Panc1 (cell line): ENCODE measurements around the gene CKB. TPM values are rescaled to one million over a fixed set of nuclear protein-coding genes. Genes with fewer than 3 reads are reported as not detected.

Source experiments
- ATAC-seq: fragments of 200-7000 bp; cut with Tn5 transposase; 2 replicates; pipeline ENCODE4 v1.9.1; 2020; ENCODE audit warnings: mild to moderate bottlenecking, moderate library complexity
- BruUV-seq: library from RNA; stranded (reverse); fragments of 400-500 nt; replicated peaks from 2 replicates; lab custom pipeline; 2021; lab: Mats Ljungman, UMichigan
- CTCF ChIA-PET: fragments of 300-600 bp; sonication (Branson Sonifier 250); formaldehyde crosslinking; loops from one replicate; lab custom pipeline; 2022; ENCODE audit warnings: antibody characterized with exemption; lab: Charles Lee
- POLR2A ChIA-PET: fragments of 300-600 bp; sonication (Branson Sonifier 250); formaldehyde crosslinking; loops from one replicate; lab custom pipeline; 2022; ENCODE audit warnings: antibody characterized with exemption; lab: Charles Lee
- DNase-seq: peaks from one replicate; pipeline ENCODE4 v3.0.0-alpha.2; 2010; ENCODE audit warnings: low read depth, low spot score
- H3K27ac ChIP-seq: 2 replicates; pipeline ENCODE4 v1.5.1; 2011; ENCODE audit warnings: mild to moderate bottlenecking, low read length, inconsistent platforms
- H3K27me3 ChIP-seq: fragments of 200-500 bp; sonication (Bioruptor generic); 2 replicates; pipeline ENCODE4 v1.6.0; 2014; ENCODE audit warnings: low read length, inconsistent platforms; ENCODE audit not compliant: control insufficient read depth, insufficient read depth
- H3K36me3 ChIP-seq: fragments of 200-500 bp; sonication (Bioruptor generic); 2 replicates; pipeline ENCODE4 v1.5.1; 2014; ENCODE audit warnings: inconsistent platforms, mild to moderate bottlenecking, low read length, moderate library complexity; ENCODE audit not compliant: control insufficient read depth, insufficient read depth
- H3K4me1 ChIP-seq: 2 replicates; pipeline ENCODE4 v1.5.1; 2011; ENCODE audit warnings: inconsistent platforms, mild to moderate bottlenecking, low read length, moderate library complexity; ENCODE audit not compliant: control insufficient read depth, insufficient read depth
- H3K4me3 ChIP-seq, 2 experiments: 2 replicates each; pipeline ENCODE4 v1.5.1; 2011 to 2012; ENCODE audit warnings: low read depth in 2 of 2, low read length in 2 of 2, mild to moderate bottlenecking in 2 of 2, inconsistent platforms in 1 of 2, moderate library complexity in 1 of 2
- H3K9me3 ChIP-seq: fragments of 200-500 bp; sonication (Bioruptor generic); 2 replicates; pipeline ENCODE4 v1.5.1; 2014; ENCODE audit warnings: low read depth, mild to moderate bottlenecking, inconsistent platforms, low read length, moderate library complexity; ENCODE audit not compliant: control insufficient read depth, insufficient read depth
- POLR2AphosphoS5 ChIP-seq: IDR thresholded peaks from 2 replicates; pipeline ENCODE4 v1.6.1; 2012; ENCODE audit warnings: mild to moderate bottlenecking, low read depth, low read length, moderate library complexity
- REST ChIP-seq, 2 experiments: IDR thresholded peaks; 2 replicates each; pipeline ENCODE4 v1.6.1; 2011 to 2012; ENCODE audit warnings: low read depth in 2 of 2, control low read depth in 1 of 2, low read length in 1 of 2, mild to moderate bottlenecking in 1 of 2, moderate library complexity in 1 of 2; ENCODE audit not compliant: insufficient read depth in 1 of 2
- SIN3A ChIP-seq: IDR thresholded peaks from 2 replicates; pipeline ENCODE4 v1.6.1; 2012; ENCODE audit warnings: low read depth, mild to moderate bottlenecking, low read length, moderate library complexity, borderline replicate concordance; ENCODE audit not compliant: insufficient read depth
- TCF7L2 ChIP-seq: IDR thresholded peaks from 2 replicates; pipeline ENCODE4 v1.6.1; 2011; ENCODE audit warnings: mild to moderate bottlenecking, low read depth, low read length, inconsistent platforms
- in situ Hi-C: cut with HindIII; loops from 2 replicates; pipeline ENCODE4 v1.10.0; 2016; ENCODE audit warnings: low sequenced_read_pairs, low pct_unique_long_range_greater_than_20kb
- intact Hi-C: fragments of 100-400 bp; cut with micrococcal nuclease; formaldehyde crosslinking; loops from one replicate; pipeline ENCODE4 v1.10.0; 2022; ENCODE audit not compliant: unreplicated experiment
- total RNA-seq: library from RNA; stranded (reverse); gene quantifications from one replicate; pipeline ENCODE4 v1.2.1, GENCODE V29; 2021; ENCODE audit not compliant: unreplicated experiment
- TF ChIP-seq, protein P1 (sequence below): fragments of 450-650 bp; IDR thresholded peaks from 2 replicates; pipeline ENCODE4 v1.5.1; 2017; ENCODE audit warnings: mild to moderate bottlenecking

CKB gene
- total RNA-seq, 1 experiment from 2014 or later: 436 TPM

DNA sequence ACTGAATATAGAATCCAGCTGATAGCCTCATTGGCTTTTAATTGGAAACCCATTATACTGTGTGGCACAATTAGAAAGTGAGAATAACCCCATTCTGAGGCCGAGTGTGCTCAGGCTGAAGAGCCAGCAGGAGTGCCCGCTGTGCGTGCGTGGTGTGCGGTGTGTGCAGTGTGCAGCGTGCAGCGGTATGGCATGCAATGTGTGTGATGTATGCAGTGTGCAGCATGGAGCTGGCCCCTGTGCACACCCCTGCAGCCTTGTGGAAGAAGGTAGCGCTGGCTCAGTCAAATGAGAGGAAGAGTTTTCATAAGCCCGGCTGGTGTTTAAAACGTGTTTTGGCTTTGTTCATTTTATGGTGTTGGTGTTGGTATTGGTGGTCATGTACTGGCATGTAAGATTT, 22.9 kb downstream of the CKB start:
- ChIA-PET POLR2A (no interaction called here), CTCF (interaction anchor here (0.6 kb wide), 1 partner anchor 107 kb away, joined by 5 read pairs; no protein-coding TSS in a partner anchor)
- H3K9me3 ChIP-seq: no peaks in the 10 kb centered on the region
- intact Hi-C loops (no loop called here), in situ Hi-C loops (no loop called here)
- TF ChIP-seq SIN3A: no peak
- TF ChIP-seq TCF7L2: no peak
- TF ChIP-seq REST (IDR thresholded peaks at IDR 0.05; ENCODE audit: insufficient read depth in 1 of 2, low read depth in 2 of 2, low read length in 1 of 2): no peak
- TF ChIP-seq, protein P1, sequence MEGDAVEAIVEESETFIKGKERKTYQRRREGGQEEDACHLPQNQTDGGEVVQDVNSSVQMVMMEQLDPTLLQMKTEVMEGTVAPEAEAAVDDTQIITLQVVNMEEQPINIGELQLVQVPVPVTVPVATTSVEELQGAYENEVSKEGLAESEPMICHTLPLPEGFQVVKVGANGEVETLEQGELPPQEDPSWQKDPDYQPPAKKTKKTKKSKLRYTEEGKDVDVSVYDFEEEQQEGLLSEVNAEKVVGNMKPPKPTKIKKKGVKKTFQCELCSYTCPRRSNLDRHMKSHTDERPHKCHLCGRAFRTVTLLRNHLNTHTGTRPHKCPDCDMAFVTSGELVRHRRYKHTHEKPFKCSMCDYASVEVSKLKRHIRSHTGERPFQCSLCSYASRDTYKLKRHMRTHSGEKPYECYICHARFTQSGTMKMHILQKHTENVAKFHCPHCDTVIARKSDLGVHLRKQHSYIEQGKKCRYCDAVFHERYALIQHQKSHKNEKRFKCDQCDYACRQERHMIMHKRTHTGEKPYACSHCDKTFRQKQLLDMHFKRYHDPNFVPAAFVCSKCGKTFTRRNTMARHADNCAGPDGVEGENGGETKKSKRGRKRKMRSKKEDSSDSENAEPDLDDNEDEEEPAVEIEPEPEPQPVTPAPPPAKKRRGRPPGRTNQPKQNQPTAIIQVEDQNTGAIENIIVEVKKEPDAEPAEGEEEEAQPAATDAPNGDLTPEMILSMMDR: no peak
- no peak for TF ChIP-seq POLR2AphosphoS5
- no TSS peak for BruUV-seq
- no peak overlapping the region for H3K4me3 ChIP-seq
- H3K36me3 ChIP-seq: peaks cover 8% of the 10 kb centered on the region
- no peak for DNase-seq
- ATAC-seq: peak; percentile 69; the same call in 1 of the 2 replicates
- no peaks in the 10 kb centered on the region for H3K27me3 ChIP-seq
- H3K27ac ChIP-seq: no peak overlapping the region
- H3K4me1 ChIP-seq: no peaks in the 10 kb centered on the region

DNA sequence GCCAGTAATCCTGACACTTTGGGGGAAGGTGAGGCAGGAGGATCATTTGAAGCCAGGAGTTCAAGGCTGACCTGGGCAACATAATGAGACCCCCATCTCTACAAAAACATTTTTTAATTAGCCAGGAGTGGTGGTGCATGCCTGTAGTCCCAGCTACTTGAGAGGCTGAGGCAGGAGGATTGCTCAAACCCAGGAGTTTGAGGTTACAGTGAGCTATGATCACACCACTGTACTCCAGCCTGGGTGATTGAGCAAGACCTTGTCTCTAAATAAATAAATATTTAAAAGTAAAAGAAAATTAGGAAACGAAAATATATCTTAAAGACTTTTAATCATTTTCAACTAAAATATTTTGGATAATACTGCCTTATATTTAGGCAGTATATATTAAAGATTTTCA, 25.9 kb downstream of the CKB start:
- Histone ChIP-seq H3K27ac (no peak overlapping the region), H3K9me3 (no peaks in the 10 kb centered on the region), H3K36me3 (peaks cover 8% of the 10 kb centered on the region), H3K4me3 (no peak overlapping the region), H3K27me3 (no peaks in the 10 kb centered on the region), H3K4me1 (no peaks in the 10 kb centered on the region)
- POLR2A ChIA-PET: no interaction called here
- intact Hi-C loops (no loop called here), in situ Hi-C loops (no loop called here)
- ATAC-seq (no peak), DNase-seq (no peak)
- CTCF ChIA-PET: no interaction called here
- TF ChIP-seq REST (IDR thresholded peaks at IDR 0.05; ENCODE audit: insufficient read depth in 1 of 2, low read depth in 2 of 2, low read length in 1 of 2) (no peak), TCF7L2 (no peak), POLR2AphosphoS5 (no peak), SIN3A (no peak)
- TF ChIP-seq, protein P1: no peak
- BruUV-seq: no TSS peak
